ENCODE results near the gene TNPO3.
A peak's percentile ranks its signal among the peaks of the same experiment; 100 is the strongest.
"Not testable (repeated sequence)": the region's sequence is repeated elsewhere in the genome, so short reads cannot be mapped to it uniquely, and the experiment has no call there.

Gene TNPO3

DNA sequence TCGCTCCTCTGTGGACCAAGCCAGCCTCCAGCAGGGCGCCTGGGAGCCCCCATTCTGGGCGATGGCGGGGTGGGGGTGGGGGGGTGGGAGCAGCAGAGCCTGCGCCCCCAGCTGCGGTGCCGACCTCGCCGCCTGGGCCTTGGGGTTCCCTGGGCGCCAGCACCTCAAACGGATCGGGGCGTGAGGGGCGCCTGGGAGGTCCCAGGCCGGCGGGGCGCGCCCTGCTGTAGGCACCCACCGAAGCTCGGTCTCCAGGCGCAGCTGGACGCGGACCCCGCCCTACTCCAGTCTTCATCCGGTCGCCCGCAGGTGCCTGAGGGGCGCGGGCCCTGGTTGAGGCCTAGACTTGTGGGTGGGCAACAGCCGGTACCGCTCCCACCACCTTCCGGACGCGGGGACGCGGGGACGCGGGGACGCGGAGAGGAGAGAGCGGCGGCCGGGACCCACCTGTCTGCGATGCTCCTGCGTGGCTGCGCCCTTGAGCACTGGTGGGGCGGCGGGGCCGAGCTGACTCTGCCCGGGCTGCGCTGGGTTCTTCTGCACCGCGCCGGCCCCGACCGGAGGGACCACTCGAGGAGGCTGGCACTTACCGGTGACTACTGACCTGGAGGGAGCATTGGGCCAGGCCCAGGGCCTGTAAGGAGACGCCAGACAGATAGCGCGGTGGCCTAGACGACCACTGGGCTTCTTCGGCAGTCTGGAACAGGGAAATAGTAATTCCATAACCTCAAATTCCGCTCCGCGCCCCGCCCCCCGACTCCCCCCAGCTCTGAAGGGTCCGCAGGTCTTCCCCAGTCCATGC is 138.9 kb downstream of the TNPO3 start:
- H3K4me3 ChIP-seq (ENCODE audit: low read depth, low read length) = peak overlapping the region; percentile 5
- TF ChIP-seq, protein P1, sequence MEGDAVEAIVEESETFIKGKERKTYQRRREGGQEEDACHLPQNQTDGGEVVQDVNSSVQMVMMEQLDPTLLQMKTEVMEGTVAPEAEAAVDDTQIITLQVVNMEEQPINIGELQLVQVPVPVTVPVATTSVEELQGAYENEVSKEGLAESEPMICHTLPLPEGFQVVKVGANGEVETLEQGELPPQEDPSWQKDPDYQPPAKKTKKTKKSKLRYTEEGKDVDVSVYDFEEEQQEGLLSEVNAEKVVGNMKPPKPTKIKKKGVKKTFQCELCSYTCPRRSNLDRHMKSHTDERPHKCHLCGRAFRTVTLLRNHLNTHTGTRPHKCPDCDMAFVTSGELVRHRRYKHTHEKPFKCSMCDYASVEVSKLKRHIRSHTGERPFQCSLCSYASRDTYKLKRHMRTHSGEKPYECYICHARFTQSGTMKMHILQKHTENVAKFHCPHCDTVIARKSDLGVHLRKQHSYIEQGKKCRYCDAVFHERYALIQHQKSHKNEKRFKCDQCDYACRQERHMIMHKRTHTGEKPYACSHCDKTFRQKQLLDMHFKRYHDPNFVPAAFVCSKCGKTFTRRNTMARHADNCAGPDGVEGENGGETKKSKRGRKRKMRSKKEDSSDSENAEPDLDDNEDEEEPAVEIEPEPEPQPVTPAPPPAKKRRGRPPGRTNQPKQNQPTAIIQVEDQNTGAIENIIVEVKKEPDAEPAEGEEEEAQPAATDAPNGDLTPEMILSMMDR (IDR thresholded peaks at IDR 0.05; ENCODE audit: borderline replicate concordance, insufficient read depth, low read depth, low read length) = no peak

DNA sequence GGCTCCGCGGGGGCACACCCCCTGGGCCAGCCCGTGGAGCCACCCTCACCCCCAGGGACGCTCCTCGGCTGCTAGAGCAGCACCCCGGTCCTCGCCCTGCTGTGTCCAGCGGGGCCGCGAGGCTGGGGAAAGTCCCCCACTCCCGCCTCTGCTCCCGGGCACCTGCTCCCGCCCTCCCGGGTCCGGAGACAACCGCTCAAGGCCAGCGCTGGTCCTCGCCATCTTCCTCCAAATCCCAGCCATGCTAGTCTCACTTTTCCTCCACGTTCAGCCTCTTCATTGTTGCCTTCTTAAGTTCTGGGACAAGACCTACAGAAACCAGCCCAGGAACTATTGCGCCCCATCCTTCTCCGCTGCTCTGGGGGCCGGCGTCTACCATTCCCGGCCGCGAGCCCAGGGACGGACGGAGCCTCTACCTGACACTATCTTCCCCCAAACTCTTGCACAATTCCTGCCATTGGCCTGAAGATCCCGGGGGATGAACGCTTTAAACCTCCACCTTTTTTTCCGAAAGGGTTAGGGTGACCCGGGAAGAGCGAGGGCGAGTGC is 139.6 kb downstream of the TNPO3 start:
- H3K4me3 ChIP-seq (ENCODE audit: low read depth, low read length) = peak overlapping the region; percentile 37
- TF ChIP-seq, protein P1 (IDR thresholded peaks at IDR 0.05; ENCODE audit: borderline replicate concordance, insufficient read depth, low read depth, low read length) = no peak

DNA sequence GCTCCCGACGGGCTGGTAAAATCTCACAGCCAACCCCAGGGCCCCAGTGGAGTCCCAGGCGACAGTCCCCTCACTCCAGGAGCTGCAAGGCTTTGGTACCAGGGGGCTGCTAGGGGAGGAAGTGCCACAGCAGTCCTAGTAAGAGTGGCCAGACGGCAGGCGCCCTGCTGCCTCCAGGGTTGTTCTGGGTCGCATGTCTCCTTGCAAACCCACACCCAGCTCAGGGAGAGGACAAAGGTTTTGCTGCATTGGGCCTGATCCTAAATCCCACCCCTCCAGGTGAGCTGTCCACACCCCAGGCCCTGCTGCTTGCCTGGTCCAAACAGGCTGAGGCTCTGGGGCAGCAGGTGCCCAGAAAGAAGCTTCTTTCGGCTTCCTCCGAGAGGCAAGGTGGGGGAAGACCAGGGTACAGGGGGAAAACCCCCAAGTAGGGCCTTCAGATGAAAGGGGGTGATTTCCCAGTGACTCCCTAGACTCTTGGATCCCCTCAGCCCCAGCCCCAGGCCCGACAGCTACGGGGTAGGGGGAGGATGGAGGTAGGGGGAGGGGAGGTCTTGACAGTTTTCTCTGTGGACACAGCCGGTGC is 140.3 kb downstream of the TNPO3 start:
- no peak overlapping the region for H3K4me3 ChIP-seq (ENCODE audit: low read depth, low read length)
- TF ChIP-seq, protein P1 (IDR thresholded peaks at IDR 0.05; ENCODE audit: borderline replicate concordance, insufficient read depth, low read depth, low read length) = peak; percentile 39

DNA sequence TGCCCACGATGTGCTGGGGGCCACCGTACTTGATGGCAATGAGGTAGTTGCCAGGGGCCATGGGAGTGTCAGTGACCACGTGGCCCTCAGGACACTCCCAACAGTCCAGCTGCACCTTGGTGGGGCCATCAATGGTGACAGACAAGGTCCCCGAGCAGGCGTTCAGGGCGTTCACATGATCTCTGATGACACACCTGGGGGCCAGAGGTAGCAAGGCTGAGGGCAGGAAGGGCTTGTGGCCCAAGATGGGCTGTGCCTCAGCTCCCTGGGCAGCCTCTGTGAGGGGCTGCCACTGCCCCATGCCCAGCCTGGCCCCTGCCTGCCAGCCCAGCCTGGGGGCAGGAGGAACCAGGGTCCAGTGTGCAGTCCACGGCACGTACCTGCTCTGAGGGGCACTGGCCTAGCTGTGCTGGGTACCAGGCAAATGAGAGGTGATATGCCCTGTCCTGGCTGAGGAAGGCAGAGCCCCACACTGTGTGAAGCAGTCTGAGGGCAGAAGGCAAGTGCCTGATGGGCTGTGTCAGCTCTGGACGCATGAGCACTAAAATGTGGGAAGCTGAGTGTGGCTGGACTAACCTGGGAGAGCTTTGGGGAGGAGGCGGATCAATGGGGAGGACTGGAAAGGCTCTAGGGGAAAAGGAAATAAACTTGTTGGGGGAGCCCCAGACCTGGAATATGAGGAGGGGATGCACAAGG is 140.9 kb downstream of the TNPO3 start:
- H3K4me3 ChIP-seq (ENCODE audit: low read depth, low read length) = no peak overlapping the region
- TF ChIP-seq, protein P1 (IDR thresholded peaks at IDR 0.05; ENCODE audit: borderline replicate concordance, insufficient read depth, low read depth, low read length) = no peak

DNA sequence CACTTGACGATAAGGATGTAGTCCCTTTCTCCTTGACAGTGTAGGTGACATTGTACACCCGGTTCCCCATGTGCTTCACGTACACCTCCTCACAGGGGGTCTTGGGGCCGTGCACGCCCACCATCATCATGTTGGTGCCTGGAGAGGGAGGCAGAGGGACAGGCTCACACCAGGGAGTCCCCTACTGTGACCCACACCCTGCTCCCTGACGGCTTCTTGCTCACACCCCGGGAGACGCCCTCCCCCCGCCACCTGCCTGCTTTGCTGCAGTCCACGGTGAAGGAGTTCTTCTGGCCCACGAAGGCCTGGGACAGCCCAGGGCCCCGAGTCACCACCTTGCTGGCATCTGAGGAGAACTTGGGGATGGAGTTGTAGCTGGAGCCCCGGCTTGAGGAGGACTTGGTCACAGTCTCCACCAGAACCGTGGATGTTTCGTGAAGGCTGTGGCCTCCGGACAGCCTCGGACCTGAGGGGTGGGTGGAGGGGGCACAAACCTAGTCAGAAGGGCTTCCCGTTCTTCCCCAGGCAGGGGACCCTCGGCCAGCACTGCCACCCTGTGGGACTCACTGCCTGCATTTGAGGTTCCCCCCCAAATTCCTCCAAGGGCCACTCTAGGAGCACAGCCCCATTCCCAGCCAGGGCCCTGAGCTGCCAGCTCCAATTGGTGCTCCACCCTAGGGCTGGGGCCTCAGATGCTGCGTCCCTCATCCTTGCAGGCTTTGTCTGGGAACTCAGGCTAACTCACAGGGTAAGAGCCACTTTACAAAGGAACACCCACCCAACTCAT is 142.0 kb downstream of the TNPO3 start:
- H3K4me3 ChIP-seq (ENCODE audit: low read depth, low read length) = not testable (repeated sequence)

DNA sequence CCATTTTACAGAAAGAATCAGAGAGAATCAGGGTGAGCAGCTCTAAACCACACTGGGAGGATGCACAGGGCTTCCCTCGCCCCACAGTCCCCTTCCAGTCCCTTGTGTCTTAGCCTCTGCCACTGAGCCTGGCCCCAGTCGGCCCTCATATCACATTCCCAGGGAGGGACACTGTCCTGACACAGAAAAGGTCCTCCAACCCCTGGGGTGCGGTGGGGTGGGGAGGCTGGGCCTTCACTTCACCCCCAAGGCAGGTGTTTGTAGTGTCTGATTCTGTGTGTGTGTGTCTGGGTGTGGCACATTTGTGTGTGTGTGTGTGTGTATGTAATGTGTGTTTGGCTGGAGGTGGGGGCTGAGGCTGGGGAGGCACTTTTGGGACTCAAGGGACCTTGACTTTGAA is 142.6 kb downstream of the TNPO3 start:
- TF ChIP-seq, protein P1 (IDR thresholded peaks at IDR 0.05; ENCODE audit: borderline replicate concordance, insufficient read depth, low read depth, low read length) = no peak
- H3K4me3 ChIP-seq (ENCODE audit: low read depth, low read length) = no peak overlapping the region

All from GM12875 (cell line).